Tibial nerve (tissue), 3 donors: ENCODE data around the gene UTRN.

ENCODE experiments used
- CTCF ChIP-seq, 5 experiments: fragments of 200-600 bp in 3 of 5; fragments of 450-650 bp in 2 of 5; sonication (generic) in 3 of 5; IDR thresholded peaks; one replicate each; pipeline ENCODE4 v1.5.1; 2016 to 2019; ENCODE audit warnings: antibody characterized with exemption in 5 of 5, mild to moderate bottlenecking in 3 of 5, moderate library complexity in 2 of 5
- POLR2A ChIP-seq, 2 donors: fragments of 450-650 bp; IDR thresholded peaks; one replicate each; pipeline ENCODE4 v1.6.1; 2017; ENCODE audit warnings: antibody characterized with exemption in 2 of 2, mild to moderate bottlenecking in 2 of 2, moderate library complexity in 2 of 2

GRCh38 chr6:144315981-144316861, 31.1 kb downstream of the UTRN start:
- TF ChIP-seq CTCF (IDR thresholded peaks at IDR 0.05) (no peak), POLR2A (IDR thresholded peaks at IDR 0.05) (no peak)
